NOMO-1 treated with dmso at 0.1 percent for 144 hours (cell line): Measurements from ENCODE around the gene GATAD2A.

Source experiments
- DNase-seq: peaks from one replicate; lab custom pipeline; 2025; ENCODE audit not compliant: unreplicated experiment; lab: John Stamatoyannopoulos, UW

Gene GATAD2A

GRCh38 chr19:19504754-19505668, 99.5 kb downstream of the GATAD2A start:
- DNase-seq = no peak

- no peak for DNase-seq
Measured at GRCh38 chr19:19505669-19506326, 100.3 kb downstream of the GATAD2A start.

- DNase-seq = no peak
Measured at GRCh38 chr19:19506592-19506991, 101.1 kb downstream of the GATAD2A start.

- DNase-seq = no peak
Measured at GRCh38 chr19:19507354-19507753, 101.9 kb downstream of the GATAD2A start.

GRCh38 chr19:19508217-19508616, 102.7 kb downstream of the GATAD2A start:
- no peak for DNase-seq

GRCh38 chr19:19510432-19510831, 105.0 kb downstream of the GATAD2A start:
- DNase-seq = no peak

- no peak for DNase-seq
Measured at GRCh38 chr19:19513682-19514081, 108.2 kb downstream of the GATAD2A start.

- no peak for DNase-seq
Measured at GRCh38 chr19:19514215-19514657, 108.8 kb downstream of the GATAD2A start.

GRCh38 chr19:19514881-19515641, 109.6 kb downstream of the GATAD2A start, which contains the start of gene TSSK6:
TSS of gene TSSK6 (minus strand) at chr19:19515548. CDS start at chr19:19515427, 121 bp downstream.
- DNase-seq = no peak

- peak; percentile 75 for DNase-seq
Measured at GRCh38 chr19:19515642-19516519, 110.4 kb downstream of the GATAD2A start, which contains the start of gene NDUFA13. TSS of gene NDUFA13 (plus strand) at chr19:19516225. CDS start at chr19:19516239, 14 bp downstream.

- DNase-seq = no peak
Measured at GRCh38 chr19:19517235-19517619, 111.8 kb downstream of the GATAD2A start.

GRCh38 chr19:19520989-19521388, 115.5 kb downstream of the GATAD2A start:
- DNase-seq = no peak

- no peak for DNase-seq
Measured at GRCh38 chr19:19523177-19523576, 117.7 kb downstream of the GATAD2A start.

- DNase-seq = no peak
Measured at GRCh38 chr19:19524053-19524452, 118.6 kb downstream of the GATAD2A start.

GRCh38 chr19:19525611-19526380, 120.3 kb downstream of the GATAD2A start:
- DNase-seq = no peak

GRCh38 chr19:19526581-19527370, 121.3 kb downstream of the GATAD2A start:
- no peak for DNase-seq

GRCh38 chr19:19527371-19527656, 121.8 kb downstream of the GATAD2A start:
- DNase-seq = no peak

GRCh38 chr19:19527674-19528625, 122.5 kb downstream of the GATAD2A start:
- no peak for DNase-seq
